Amniotic epithelial cell (primary cell): Measurements from ENCODE around the gene GMNC.
"Not testable (repeated sequence)": the region's sequence is repeated elsewhere in the genome, so short reads cannot be mapped to it uniquely, and the experiment has no call there.

Experiments
- DNase-seq: peaks from one replicate; pipeline ENCODE4 v3.0.0-alpha.2; 2010; ENCODE audit warnings: low read depth

GMNC gene, protein sequence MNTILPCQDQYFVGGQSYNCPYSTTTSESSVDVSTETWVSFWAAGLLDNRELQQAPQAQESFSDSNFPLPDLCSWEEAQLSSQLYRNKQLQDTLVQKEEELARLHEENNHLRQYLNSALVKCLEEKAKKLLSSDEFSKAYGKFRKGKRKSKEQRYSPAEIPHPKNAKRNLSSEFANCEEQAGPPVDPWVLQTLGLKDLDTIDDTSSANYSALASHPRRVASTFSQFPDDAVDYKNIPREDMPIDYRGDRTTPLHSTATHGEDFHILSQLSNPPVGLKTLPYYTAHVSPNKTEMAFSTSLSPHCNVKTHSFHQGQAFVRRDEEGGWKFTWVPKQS

DNA sequence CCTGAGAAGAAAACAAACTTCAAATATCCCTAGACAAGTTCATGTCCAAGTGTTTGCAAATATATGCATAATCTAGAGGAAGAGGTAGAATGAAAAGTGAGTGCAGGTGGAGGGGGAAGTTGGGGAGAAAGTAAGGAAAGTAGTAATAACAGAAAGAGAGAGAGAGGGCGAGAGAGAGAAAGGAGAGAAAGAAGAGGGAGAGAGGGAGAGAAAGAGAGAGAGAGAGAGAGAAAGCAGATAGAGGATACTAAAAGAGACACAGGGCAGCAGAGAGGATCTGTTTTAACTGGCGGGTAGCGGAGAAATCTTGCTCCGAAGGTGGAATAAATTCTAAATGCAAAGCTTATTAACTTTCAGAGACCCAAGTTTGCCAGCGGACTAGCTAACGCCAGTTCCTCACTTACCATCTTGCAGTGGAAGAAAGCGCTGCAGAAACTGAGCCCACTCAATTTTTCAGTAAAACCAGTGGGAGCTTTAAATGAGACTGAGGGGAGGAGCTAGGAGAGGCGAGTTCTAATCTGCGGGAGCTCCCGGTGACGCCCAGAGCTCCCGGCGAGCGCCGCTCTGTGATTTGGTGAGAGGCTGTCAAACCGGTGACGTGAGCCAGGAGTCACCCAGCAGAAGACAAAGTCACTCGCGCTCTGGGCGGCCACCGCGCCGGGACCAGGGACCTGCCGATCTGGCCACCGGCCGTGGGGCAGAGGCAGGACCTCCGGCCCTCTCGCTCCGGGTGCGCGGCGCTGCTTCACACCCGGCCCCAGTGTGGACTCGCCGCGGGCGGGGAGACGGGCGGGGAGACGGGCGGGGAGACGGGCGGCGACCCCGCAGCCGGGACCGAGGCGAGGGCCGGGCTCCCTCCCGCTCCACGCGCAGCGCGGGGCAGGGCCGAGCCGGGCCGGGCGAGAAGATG, at the start of gene GMNC:
Gene GMNC (minus strand): TSS at position 486 of the 910 bp plus-strand sequence. CDS start 79 bp downstream, at position 407.
- DNase-seq: peak; percentile 47

GRCh38 chr3:190911382-190911781, 48.9 kb upstream of the GMNC start:
- DNase-seq: no peak

- DNase-seq: no peak
Measured at GRCh38 chr3:190909908-190910307, 47.4 kb upstream of the GMNC start.

DNA sequence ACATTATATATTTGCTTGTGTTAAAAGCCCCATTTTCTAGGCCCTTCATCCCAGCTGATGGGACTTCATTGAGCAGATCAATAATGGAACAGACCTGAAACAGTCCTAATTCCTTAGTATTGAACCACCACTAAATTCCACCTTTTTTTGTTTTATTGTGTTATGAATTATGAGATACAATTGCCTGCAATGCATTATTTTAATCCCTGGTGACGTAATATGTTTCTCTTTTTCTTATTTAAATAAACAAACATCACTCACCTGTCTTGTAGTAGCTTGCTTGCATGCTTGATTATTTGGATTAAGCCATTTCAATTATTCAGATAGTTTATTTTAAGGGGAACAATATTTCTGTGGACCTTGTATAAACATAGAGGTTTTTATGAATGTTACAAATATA, 40.7 kb upstream of the GMNC start:
- DNase-seq: no peak

GRCh38 chr3:190902292-190902691, 39.8 kb upstream of the GMNC start:
- no peak for DNase-seq

DNA sequence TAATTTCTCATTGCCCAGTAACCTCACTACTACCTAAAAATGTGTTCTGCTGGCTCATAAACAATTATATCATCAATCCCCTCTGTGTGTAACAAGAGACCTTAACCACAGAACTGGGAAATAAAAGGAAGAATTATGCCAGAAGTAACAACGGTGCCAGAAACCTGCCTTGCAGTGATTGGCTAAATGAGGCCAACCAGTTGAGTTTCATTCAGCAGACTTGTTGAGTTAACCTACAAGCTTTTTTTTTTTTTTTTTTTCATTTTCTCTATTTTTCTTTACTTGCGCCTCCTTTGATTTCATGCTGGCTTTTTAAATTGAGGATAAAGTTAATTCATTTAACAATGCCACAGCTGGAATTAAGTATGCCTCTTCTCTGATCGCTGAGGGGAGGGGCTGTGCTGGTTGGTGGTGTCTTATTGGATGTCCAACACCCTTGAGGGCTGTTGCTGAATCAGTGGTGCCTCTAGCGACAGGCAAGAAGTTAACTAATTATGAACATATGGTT, 30.0 kb upstream of the GMNC start:
- DNase-seq: no peak

- peak; percentile 55 for DNase-seq
Measured at GRCh38 chr3:190886945-190887344, 24.5 kb upstream of the GMNC start.

DNA sequence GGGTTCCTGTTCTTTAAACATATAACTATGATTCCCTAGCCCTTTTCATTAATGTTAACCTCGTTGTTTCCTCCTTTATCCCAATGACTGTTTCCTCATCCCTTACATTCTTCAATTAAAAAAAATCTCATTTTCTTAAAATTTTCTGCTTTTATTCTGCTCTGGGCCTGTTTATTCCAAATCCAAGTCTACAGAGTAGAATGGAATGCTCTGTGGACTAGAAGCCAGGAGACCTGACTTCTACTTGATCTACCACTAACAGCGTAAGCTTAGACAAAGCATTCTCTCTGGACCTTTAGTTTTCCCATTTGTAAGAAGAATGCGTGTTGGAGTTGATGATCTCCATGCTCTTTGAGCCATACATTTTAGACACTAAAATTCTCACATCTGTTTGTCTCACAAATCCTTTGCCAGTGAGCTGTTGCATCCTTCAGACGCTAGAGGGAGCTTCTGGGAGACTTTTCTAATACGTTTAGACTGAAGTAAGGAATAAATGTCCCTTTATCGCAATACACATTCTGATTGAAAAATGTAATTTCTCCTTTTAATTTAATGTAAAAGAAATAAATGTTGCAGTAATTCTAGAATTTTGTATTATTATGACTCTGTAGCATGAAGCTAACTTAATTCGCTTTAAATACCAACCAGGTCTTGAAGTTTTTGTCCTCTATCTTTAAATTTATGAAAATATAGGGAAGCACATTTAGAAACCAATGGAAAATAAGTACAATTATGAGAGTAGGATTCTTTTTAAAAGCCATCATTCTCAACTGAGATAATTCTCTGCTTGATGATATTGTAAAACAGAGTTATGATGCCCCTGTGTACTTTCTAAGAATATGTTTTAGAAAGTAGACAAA, 21.7 kb upstream of the GMNC start:
- peak; percentile 53 for DNase-seq

DNA sequence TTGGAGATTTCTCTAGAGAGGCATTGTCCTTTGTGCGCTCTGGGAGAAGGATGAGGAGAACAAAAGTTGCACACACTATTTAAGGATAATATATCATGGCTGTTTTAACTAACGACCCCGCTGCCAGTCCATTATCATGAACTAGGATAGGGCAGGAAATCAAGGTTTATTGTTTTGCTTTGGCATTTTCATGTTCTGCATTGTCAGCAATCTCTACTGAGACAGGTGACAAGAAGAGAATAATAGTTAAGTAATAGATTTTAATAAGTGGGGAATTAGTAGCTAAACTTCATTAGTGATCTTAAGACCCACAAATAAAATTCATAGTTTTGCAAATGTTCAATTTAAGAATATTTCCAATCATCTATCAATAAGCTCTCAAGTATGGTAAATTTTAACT, 20.6 kb upstream of the GMNC start:
- DNase-seq: no peak

DNA sequence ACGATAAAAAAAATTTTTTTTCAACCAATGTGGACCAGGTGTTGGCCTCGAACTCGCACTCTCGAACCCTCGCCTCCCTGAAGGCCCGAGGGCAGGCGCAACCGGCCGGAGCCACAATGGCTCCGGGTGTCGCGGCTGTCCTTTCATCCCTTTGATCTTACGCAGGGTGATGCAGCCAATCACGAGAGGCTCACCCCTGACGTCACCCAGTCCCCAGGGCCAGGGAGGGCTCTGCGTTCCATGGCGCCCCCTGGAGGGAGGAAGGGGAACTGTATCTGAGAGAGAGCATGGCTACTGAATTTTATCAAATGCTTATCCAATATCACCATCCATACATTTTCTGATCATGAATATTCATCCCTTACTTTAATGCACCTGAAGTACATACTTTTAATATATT, 15.4 kb upstream of the GMNC start:
- DNase-seq: no peak

DNA sequence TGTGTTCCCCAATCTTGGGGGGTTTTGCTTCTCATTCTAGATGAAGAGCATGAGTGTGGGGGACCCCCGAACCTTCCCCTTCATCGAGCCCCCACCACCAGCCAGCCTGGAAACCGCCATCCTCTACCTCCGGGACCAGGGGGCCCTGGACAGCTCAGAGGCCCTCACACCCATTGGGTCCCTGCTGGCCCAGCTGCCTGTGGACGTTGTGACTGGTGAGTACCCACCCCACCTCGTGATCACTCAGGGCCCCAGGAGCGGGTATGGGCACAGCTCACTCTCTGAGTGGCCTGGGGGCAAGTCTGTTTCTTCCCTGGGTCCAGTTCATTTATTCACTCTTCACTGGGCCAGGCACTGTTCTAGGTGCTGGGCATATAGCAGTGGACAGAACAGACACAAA, 13.9 kb upstream of the GMNC start:
- DNase-seq: not testable (repeated sequence)

- DNase-seq: not testable (repeated sequence)
Measured at GRCh38 chr3:190875061-190875460, 12.6 kb upstream of the GMNC start.

DNA sequence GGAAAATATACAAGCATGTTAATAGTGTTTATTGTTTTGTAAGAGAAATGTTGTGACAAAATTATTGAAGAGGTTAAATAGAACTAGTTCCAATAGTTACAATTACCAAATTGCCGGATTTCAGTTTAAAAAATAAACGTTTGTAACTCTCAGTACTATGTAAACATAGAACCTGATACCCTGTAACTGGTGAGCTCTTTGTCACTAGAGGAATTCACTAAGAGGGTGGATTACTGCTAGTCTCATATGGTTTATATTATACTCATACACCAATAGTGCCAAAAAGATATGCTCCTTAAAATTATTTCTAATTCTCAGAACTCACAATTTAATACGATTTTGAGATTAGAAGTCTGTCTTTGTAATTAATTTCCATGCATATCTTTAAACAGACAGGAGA, 7.6 kb upstream of the GMNC start:
- DNase-seq: no peak

GRCh38 chr3:190867071-190867470, 4.6 kb upstream of the GMNC start:
- no peak for DNase-seq

DNA sequence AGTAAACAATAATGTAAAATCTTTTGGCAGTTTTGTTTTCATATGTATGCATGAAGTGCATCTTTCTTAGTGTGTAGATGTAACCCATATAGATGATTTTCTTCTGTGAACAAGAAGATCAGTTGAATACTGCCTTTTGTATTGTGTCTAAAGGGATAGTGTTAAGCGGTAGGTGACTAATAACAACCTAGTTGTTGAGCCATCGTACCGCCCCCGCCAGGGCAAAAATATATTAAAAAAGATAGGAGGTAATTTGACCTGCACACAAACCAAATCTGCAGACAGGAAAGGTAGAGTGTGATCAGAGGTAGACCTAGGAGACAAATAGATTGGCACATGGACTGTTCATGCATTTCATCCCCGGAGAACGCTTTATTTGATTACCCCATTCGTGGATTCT, 3.3 kb upstream of the GMNC start:
- DNase-seq: no peak

DNA sequence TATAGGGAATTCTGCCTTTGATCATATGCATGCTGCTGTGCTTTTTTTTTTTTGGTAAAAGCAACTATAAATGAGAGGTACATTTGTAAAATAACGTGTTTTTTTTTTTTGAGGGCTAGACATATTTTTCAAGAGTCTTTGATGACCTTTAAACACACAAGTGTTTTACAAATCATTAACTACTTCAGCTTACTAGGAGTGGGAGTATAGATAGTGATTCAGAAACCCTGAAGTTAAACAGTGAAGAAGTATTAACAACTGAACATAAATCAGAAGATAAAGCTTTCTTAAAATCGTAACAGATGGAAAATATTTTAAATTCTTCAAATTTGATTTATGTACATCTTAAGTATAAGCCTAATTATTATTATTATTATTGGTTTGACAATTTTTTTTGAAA, 2.9 kb upstream of the GMNC start:
- no peak for DNase-seq

DNA sequence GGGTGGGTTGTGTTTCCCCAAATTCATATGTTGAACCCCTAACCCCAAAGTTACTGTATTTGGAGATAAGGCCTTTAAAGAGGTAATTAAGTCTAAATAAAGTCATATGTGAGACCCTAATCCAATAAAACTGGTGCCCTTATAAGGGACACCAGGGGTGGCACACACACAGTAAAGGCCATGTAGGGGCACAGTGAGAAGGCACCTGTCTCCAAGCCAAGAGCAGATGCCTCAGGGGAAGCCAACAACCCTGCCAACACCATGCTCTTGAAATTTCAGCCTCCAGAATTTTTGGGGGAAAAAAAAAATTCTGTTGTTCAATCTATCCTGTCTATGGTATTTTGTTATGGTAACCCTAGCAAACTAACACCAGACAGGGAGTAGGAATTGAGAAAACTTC, 1.5 kb upstream of the GMNC start:
- no peak for DNase-seq

DNA sequence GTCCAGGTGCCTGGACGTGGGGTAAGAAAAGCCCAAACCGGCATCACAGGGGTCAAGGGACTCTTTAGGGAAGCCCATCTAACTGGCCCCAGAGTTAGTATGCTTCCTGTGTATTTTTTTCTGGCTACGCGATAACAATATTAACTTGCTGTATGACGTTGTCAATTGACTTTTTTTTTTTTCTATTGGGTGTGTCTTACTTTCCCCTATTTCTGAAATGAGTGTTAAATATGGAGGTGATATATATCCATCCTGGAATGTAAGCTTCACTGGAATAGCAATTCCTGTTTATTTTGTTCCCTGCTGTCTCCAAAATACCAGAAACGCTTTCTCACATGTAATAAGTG, 598 bp upstream of the GMNC start:
- no peak for DNase-seq

- no peak for DNase-seq
Measured at GRCh38 chr3:190860521-190860920, 2.0 kb downstream of the GMNC start.

DNA sequence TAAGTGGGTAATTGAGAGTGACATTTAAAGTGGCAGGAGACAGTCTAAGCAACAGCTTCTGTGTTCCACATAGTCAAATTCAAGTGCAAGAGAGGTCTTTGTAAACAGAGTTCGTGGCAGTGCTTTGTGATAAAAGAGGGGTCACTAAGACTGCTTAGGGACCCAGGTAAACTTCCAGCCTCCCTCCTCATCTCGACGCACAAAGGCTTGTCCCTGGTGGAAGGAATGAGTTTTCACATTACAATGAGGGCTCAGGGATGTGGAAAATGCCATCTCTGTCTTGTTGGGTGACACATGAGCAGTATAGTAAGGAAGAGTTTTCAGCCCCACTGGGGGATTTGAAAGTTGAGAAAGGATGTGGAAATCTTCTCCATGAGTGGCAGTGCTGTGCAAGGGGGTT, 7.3 kb downstream of the GMNC start:
- DNase-seq: no peak

- no peak for DNase-seq
Measured at GRCh38 chr3:190854062-190854461, 8.4 kb downstream of the GMNC start.

DNA sequence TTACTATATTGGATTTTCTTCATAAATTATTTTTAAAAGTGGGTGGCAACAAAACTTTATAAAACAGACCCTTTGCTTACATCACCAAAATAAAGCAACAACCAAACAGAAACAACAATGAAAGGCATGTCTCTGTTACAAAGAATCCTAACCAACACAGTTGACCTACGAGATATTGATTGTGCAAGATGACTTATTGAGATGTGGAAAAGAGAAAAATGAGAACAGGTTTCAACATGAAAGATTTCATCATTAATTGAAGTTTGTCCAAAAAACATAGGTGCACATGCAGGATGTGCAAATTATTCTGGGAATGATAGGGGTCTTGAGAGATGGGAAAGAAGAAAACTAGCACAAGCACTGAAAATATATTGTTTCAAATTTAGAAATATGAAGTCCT, 9.0 kb downstream of the GMNC start:
- DNase-seq: no peak
